22Rv1 (cell line): ENCODE measurements around the gene FGF21.

Experiments used
- ZFX ChIP-seq: fragments of 450-650 bp; IDR thresholded peaks from 2 replicates; pipeline ENCODE4 v1.6.1; 2017; ENCODE audit warnings: antibody characterized with exemption, borderline replicate concordance
- TF ChIP-seq, protein P1 (sequence below): fragments of 450-650 bp; IDR thresholded peaks from 2 replicates; pipeline ENCODE4 v1.5.1; 2017; ENCODE audit warnings: mild to moderate bottlenecking

GRCh38 chr19:48806818-48807589, 51.7 kb downstream of the FGF21 start:
- no peak for TF ChIP-seq ZFX
- TF ChIP-seq, protein P1, sequence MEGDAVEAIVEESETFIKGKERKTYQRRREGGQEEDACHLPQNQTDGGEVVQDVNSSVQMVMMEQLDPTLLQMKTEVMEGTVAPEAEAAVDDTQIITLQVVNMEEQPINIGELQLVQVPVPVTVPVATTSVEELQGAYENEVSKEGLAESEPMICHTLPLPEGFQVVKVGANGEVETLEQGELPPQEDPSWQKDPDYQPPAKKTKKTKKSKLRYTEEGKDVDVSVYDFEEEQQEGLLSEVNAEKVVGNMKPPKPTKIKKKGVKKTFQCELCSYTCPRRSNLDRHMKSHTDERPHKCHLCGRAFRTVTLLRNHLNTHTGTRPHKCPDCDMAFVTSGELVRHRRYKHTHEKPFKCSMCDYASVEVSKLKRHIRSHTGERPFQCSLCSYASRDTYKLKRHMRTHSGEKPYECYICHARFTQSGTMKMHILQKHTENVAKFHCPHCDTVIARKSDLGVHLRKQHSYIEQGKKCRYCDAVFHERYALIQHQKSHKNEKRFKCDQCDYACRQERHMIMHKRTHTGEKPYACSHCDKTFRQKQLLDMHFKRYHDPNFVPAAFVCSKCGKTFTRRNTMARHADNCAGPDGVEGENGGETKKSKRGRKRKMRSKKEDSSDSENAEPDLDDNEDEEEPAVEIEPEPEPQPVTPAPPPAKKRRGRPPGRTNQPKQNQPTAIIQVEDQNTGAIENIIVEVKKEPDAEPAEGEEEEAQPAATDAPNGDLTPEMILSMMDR = no peak
